NB4 (cell line): ENCODE measurements around the gene F9.

Experiments
- CTCF ChIP-seq: IDR thresholded peaks from one replicate; pipeline ENCODE4 v1.5.1; 2012; ENCODE audit warnings: low read depth, low read length
- MAX ChIP-seq: IDR thresholded peaks from 2 replicates; pipeline ENCODE4 v1.6.1; 2011; ENCODE audit warnings: low read depth, low read length
- MYC ChIP-seq: IDR thresholded peaks from 2 replicates; pipeline ENCODE4 v1.6.1; 2011; ENCODE audit warnings: low read depth, low read length
- POLR2A ChIP-seq: IDR thresholded peaks from 2 replicates; pipeline ENCODE4 v1.6.1; 2011; ENCODE audit warnings: mild to moderate bottlenecking; ENCODE audit not compliant: insufficient read length; ENCODE audit errors: extremely low read depth

GRCh38 chrX:139508099-139508498, 22.4 kb upstream of the F9 start:
- TF ChIP-seq CTCF (no peak), MAX (no peak), POLR2A (no peak), MYC (no peak)
